NCI-H1105 (cell line): ENCODE data around the gene PANX1.

Experiments used
- DNase-seq: peaks from one replicate; lab custom pipeline; 2025; lab: John Stamatoyannopoulos, UW

PANX1 gene

GRCh38 chr11:94129512-94130297, 1.1 kb downstream of the PANX1 start:
- DNase-seq, result peak; percentile 45

DNA sequence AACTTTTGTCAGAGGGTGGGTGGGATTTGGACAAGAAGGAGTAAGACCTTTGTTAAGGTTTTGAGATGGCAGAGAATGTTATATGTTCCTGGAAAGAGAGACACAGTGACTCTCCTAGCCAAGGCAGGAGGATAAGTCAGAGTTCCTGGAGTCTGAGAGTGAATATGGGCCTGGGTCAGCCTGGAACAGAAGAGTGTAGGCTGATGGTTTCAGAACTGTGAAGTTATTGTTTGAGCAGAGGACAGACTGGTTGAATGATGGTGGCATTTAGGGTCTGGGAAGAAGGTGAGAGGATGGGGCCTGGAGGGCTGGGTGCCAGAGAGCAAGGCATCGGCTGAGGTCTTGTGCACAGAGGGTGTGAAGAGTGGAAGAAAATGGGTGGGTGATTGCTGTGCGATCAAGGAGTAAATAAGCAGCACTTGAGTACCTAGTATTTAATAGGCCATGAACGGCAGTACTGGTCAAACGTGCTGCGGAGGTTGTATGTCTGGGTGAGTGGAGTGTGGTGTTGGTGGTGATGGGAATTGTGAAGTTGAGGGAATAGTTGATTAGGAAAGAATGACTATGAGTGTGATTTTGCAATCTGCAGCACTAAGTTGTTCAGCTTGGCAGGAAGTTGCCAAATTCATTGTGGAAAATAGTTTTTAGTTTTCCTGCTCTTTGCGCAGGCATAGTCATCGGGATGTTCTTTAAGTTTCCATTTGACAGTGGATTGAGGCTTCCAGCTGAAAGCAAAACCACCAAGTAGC, 1.8 kb downstream of the PANX1 start:
- DNase-seq, result no peak

DNA sequence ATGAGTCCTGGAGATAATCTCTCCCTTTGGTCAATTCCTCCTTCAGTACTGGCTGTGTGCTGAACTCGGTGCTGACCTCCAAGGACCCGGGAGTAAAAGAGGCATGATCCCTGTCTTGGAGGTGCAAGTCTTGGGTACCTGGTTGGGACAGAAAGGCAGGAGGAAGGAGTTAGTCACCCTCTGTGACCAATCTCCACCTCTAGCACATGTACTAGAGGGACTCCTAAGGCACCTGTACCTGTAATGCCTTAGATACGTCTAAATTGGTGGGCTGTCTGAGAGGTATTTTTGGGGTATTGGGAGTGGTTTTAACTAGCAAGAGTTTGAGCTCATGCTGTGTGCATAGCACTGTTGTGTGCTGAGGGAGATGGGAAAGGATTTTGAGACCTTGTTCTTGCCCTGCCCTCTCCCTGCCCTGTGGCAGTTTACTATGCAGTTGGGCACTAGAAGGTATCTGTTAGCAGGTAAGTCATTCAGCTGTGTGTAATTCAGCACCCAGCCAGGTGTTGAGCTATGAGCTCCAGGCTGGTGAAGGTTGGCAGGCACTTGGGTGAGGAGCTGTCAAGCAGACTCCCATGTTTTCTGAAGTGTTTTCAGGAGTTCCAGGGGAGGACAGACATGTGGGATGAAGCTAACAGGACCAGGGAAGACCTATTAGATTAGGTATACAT, 2.5 kb downstream of the PANX1 start:
- peak; percentile 39 for DNase-seq

GRCh38 chr11:94131718-94132115, 3.1 kb downstream of the PANX1 start:
- DNase-seq, result peak; percentile 31

- DNase-seq, result no peak
Measured at GRCh38 chr11:94132152-94132558, 3.5 kb downstream of the PANX1 start.

DNA sequence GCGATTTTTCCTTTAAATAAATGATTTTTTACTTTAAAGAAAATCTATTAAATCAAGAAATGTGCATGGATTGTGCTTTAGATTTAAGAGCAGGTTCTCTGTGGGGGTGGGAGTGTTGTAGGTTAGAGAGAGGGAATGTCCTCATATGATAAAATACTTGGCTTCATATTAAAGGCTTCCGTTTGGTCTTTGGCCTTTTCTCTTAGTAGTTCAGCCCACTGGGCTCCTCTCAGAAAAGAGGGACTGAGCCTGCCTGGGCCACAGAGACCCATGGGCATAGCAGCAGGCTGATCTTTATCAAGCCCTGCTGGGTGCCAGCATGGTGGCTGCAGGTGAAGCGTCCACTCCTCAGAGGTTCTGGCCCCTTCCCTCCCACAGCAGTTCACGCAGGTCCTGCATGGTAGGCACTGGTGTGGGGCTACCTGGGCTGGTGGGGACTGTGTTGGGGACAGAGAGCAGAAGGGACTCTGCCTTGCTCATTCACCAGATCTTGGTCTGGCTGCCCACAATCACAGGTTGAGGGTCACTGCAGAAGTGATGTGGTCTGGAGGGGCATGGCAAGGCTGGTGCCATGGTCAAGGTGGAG, 4.3 kb downstream of the PANX1 start:
- DNase-seq, result no peak

DNA sequence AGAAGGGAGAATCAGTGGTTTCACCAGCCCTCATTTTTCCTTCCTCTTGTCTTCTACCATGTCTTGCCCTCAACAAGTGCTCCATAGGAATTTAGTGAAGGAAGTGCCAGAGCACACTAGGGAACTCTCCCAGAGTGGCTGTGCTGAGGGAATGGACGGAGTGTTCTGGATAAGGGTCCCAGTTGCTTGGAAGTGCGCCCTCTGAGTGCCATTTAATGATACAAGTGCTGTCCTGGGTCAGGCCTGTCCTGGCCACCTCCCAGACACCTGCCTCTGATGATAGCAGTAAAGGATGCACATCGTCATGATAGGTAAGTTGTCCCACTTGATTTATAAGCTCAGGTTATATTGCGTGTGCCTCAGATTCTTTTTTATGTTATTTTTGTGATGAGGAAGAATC, 5.1 kb downstream of the PANX1 start:
- no peak for DNase-seq

GRCh38 chr11:94134651-94135512, 6.2 kb downstream of the PANX1 start:
- no peak for DNase-seq

DNA sequence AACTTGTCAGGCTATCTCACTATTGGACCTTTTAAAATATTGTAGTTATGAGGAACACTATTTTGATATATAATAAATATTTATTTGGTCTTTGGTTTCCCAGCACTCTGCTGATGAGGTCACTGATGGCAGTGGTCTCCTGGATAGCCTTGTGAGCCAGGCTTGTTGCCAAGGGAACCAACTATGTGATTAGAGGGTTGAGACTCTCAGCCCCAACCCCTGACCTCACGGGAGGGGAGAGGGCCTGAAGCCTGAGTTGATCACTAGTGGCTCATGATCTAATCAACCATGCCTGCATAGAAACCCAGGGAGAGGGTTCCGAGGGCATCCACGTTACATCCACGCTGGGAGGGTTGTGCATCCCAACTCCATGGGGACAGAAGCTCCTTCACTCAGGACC, 10.8 kb downstream of the PANX1 start:
- no peak for DNase-seq

DNA sequence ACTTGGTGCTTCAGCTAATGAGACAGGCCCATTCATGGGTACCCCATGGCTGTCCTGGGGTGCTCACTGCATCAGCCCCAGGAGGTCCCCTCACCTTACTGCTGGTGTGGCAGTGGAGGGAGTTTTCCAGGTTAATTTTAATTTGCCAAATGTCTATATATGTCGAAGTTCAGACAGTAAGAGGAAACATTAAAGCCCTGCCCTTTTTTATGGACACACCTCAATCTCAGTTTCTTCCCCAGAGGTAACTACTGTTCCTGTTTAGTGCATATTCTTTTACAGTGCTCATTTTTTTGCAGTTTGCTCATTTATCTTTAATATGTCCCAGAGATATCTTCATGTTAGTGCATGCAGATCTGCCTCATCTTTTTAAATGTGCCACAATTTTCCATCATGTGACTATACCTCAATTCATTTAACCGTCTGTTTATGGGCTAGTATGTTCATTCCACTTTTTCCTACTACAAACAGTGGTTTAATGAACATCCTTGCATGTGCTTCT, 11.6 kb downstream of the PANX1 start:
- no peak for DNase-seq

DNA sequence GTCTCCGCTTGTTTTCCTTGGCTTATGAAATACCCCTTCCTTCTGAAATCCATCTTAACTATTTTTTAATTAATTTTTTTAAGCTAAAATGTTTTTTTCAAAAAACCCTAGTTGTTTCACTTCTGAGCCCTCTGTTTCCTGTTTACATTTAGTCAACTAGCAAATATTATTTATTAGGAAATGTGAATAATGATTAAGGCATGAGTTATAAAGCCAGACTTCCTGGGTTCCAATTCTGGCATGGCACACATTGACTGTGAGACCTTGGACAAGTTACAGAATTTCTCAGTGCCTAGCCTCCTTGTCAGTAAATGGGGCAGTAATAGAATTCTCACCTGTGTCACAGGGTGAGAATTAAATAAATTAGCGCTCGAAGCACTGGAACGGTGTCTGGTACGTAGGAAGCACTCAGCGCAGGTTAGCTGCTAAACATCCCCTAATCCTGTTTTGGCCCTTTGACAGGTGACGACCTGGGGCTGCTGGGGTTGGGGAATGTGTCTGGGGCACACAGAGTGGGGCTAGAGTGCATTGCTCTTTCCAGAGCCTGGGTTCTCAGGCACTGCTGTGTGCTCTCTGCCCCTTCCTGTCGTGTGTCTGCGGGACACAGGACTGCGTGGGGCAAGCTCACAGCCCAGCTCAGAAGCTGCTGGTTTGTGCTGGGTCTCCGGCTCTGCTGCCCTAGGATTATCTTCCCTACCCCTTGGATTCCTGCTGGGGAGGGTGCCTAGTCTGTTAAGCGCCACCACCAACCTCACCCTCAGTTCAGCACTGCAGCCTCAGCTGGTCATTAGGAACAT, 13.1 kb downstream of the PANX1 start:
- no peak for DNase-seq

GRCh38 chr11:94142308-94143281, 14.0 kb downstream of the PANX1 start:
- no peak for DNase-seq

DNA sequence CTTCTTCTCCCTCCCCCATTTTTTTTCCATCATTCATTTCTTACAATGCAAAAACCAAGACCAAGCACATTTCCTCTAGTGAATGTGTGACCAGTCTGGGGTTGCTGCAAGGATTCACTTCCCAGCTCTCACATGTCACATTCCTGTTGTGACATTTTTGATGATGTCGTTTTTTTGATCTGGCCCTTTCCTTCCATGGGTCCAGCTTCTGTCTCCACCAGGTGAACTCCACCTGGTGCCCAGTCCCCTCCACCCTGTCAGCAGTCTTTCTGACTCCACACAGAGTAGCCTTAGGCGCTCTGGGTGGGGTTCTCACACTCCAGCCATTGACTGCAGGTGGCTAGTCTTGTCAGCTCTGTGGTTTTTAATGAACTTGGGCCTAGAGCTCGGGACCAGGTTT, 15.6 kb downstream of the PANX1 start:
- no peak for DNase-seq

DNA sequence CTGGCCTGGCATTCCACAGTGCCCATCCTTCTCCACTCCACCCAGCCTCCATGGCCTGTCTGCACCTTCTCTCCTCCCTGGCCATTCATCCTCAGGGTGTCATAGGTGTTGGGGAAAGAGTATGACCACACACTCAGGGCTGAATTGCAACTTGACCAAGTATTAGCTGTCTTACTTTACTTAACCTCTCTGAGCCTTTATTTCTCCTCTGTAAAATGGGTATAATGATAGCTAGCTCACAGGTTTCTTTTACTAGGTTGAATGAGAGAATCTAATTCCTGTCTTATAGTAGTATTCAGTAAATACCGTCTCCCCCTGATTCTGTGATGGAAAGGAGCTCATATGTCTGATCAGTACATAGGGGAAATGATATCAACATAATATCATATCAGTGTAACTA, 16.0 kb downstream of the PANX1 start:
- DNase-seq, result no peak

GRCh38 chr11:94145431-94145830, 16.8 kb downstream of the PANX1 start:
- DNase-seq, result no peak

DNA sequence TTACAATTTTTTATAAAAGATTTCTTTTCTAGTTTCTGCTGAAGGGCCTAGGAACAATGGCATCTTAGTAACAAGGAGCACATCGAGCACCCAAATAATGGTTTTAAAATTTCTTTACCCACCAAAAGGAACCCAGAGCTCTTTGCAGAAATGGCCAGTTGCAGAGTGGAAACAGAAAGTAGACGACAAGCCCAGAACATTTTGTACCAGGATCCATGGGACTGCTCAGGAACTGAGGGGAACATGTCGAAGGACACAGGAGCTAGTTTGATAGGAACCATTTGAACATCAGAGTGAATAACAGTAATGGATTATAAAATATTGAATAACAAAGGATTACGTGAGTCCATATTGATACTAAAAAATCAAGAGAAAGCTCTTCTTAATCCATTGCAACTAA, 17.3 kb downstream of the PANX1 start:
- no peak for DNase-seq

GRCh38 chr11:94147433-94147845, 18.8 kb downstream of the PANX1 start:
- DNase-seq, result no peak

GRCh38 chr11:94148189-94148588, 19.5 kb downstream of the PANX1 start:
- DNase-seq, result no peak

GRCh38 chr11:94149431-94150017, 20.9 kb downstream of the PANX1 start:
- no peak for DNase-seq
